Fibroblast of lung (primary cell): Measurements from ENCODE around the gene ANKRD28.

Experiments used
- EZH2 ChIP-seq: IDR thresholded peaks from 2 replicates; pipeline ENCODE4 v1.5.1; 2012; ENCODE audit warnings: low read length, control low read depth, mild to moderate bottlenecking; ENCODE audit errors: missing control alignments
- TF ChIP-seq, protein P1 (sequence below), 2 donors: IDR thresholded peaks in 1 of 2; conservative IDR thresholded peaks in 1 of 2; 1 replicate in 1 of 2; 2 replicates in 1 of 2; pipeline ENCODE4 v1.5.1; 2011 to 2012; ENCODE audit warnings: low read length in 2 of 2, control low read depth in 1 of 2, inconsistent platforms in 1 of 2, low read depth in 1 of 2, mild to moderate bottlenecking in 1 of 2

DNA sequence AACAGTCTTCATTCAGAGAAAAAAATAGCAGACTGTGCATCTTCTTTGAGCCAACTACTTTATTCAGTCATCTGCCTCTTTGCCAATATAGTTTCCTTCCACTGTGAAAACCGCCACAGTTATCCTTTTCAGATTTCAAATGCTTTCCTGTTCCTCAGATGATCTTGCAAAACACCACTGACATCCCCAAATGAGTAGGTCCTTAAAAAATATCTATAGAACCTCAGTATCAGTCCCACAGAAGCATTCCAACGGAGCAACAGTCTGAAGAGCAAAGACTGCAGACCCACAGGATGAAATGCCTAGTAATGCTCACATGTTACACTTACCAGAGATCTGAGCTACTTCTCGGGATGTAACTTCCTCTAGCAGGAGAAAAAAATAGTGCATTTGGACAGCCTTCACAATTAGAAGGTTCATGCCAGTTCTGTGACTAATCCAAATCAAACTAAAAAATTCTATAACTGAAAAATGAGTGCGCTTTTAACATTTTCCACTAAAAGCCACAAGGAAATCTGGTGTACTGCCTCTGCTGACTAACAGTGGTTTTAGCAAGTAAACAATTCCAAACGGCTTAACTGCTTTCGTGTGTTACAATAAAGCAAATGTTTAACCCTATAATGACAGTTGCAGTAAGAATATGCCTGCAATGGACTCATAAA is at the start of gene ANKRD28:
- TF ChIP-seq, protein P1, sequence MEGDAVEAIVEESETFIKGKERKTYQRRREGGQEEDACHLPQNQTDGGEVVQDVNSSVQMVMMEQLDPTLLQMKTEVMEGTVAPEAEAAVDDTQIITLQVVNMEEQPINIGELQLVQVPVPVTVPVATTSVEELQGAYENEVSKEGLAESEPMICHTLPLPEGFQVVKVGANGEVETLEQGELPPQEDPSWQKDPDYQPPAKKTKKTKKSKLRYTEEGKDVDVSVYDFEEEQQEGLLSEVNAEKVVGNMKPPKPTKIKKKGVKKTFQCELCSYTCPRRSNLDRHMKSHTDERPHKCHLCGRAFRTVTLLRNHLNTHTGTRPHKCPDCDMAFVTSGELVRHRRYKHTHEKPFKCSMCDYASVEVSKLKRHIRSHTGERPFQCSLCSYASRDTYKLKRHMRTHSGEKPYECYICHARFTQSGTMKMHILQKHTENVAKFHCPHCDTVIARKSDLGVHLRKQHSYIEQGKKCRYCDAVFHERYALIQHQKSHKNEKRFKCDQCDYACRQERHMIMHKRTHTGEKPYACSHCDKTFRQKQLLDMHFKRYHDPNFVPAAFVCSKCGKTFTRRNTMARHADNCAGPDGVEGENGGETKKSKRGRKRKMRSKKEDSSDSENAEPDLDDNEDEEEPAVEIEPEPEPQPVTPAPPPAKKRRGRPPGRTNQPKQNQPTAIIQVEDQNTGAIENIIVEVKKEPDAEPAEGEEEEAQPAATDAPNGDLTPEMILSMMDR (conservative IDR thresholded peaks at IDR 0.05 in 1 of 2, IDR thresholded peaks at IDR 0.05 in 1 of 2; ENCODE audit: low read depth in 1 of 2, low read length in 2 of 2) = peak in 1 of 2 donors; percentile 44
- TF ChIP-seq EZH2 = no peak
